Measurements from ENCODE around the gene MGLL.

DNA sequence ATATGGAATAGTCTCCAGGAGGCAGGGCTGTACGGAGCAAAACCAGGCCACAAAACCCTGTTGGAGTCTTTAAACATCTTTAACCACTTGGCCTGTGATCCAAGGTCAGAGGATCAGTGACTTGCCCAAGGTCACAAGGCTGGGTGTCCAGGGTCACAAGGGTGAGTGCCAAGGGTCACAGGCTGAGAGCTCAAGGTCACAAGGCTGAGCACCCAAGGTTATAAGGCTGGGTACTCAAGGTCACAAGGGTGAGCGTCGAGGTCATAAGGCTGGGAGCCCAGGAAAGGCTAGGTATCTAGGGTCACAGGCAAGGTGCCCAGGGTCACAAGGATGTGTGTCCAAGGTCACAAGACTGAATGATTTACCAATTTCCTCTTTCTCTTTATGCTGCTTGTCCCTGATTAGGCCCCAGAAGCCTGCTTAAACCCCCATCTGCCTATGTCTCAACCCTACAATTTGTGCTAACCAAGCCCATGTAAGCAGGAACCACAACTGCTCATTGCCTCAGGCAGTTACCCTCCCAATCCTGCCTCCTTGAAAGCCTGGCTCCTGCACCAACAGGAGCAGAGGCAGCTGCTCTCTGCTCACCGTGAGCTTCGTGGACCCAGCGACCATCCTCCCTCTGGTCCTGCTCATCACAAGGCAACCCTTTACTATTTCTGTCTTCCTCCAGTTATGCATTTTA lies 51.5 kb downstream of the MGLL start:
- TF ChIP-seq ZFX (IDR thresholded peaks at IDR 0.05), result no peak
- TF ChIP-seq, protein P1, sequence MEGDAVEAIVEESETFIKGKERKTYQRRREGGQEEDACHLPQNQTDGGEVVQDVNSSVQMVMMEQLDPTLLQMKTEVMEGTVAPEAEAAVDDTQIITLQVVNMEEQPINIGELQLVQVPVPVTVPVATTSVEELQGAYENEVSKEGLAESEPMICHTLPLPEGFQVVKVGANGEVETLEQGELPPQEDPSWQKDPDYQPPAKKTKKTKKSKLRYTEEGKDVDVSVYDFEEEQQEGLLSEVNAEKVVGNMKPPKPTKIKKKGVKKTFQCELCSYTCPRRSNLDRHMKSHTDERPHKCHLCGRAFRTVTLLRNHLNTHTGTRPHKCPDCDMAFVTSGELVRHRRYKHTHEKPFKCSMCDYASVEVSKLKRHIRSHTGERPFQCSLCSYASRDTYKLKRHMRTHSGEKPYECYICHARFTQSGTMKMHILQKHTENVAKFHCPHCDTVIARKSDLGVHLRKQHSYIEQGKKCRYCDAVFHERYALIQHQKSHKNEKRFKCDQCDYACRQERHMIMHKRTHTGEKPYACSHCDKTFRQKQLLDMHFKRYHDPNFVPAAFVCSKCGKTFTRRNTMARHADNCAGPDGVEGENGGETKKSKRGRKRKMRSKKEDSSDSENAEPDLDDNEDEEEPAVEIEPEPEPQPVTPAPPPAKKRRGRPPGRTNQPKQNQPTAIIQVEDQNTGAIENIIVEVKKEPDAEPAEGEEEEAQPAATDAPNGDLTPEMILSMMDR (conservative IDR thresholded peaks at IDR 0.05), result no peak

All from C4-2B (cell line).